GM19438 (cell line): ENCODE results near the gene DKKL1.

Experiments used
- ATAC-seq: cut with Tn5 transposase; IDR thresholded peaks from one replicate; pipeline ENCODE4 v1.9.1; 2021; ENCODE audit warnings: low read depth; ENCODE audit not compliant: unreplicated experiment

DKKL1 gene

DNA sequence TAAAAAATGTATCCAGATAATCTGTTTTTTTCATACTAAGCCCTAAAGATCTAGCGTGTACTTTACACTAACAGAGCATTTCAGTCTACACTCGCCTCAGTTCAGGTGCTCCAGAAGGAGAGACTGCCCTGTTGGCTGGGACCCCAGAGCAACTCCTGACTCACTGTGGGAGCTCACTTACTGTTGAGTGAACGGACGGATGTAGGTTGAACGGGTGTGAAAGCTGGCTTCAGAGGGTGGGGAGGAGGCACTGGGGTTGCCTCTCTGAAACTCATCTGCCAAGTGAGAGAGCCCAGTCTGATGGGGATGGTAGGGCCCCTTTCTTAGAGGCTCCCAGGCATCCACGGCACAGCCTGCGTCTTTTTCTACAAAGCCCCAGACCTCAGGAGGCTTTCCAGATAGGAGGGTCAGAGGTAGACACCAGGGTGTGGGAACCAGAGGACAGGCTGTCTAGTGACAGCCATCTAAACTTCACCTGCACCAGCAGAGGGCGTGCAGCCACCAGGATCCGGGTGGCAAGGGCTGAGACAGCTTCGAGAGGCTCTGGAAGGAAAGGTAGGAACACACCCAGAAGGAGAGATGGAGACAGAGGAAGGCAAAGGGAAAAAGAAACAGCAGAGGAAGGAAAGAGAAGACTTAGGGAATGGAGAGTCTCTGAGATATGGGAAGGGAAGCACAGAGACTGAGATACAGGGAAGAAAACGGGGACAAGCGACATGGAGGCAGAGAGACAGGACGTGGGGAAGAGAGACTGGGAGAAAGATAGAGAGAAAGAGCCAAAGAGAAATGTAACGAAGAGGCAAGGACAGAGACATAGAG lies 28.1 kb downstream of the DKKL1 start:
- ATAC-seq: no peak

DNA sequence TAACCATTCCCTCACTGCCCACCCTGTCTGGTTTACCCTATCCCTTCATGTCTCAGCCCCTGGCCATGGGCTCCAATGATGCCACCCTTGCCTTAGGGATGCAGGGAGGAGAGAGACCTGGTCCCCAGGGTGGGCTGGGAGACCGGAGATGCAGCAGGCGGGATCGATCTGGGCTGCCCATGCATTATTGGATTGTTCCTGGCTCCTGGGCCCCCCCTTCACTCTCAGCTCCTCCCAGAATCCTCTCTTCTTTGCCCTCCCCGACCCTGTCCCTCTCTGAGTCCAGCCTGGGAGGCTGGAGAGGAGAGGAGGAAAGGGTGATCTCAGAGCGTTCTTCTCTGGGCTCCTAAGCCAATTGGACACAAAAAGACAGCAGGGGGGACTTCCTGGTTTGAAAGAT lies 30.2 kb downstream of the DKKL1 start:
- no peak for ATAC-seq

DNA sequence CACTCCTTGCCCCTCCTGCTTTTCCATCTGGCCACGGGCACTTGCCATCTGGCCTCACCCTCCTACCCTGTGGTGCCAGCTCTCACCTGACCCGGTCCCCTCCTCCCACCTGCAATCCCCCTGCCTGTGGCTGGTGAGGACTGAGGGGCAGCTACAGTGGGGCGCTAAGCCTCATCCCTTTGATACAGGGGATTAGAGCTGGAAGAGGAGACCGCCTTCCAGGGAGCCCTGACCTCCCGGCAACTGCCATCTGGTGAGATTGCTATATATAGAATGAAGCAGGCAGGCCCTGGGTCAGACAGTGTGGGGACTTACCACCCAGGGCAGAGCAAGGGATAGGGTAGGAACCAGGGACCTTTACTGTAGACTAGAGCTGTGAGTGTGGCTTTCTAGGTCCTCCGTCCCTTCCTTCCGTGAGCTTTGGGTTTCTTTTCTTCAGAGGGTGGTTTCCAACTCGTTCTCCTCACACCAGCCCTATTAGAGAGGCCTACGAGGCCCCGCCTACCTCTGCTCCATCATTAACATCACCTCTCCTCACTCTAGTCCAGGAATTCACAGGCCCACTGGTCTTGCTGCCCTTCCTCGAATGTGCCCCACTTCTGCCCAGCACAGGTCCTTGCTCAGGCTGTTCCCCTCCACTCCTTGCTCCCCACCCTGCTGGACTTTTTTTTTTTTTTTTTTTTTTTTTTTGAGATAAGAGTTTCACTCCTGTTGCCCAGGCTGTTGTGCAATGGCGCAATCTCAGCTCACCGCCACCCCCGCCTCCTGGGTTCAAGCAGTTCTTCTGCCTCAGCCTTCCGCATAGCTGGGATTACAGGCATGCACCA lies 32.1 kb downstream of the DKKL1 start:
- ATAC-seq: no peak

DNA sequence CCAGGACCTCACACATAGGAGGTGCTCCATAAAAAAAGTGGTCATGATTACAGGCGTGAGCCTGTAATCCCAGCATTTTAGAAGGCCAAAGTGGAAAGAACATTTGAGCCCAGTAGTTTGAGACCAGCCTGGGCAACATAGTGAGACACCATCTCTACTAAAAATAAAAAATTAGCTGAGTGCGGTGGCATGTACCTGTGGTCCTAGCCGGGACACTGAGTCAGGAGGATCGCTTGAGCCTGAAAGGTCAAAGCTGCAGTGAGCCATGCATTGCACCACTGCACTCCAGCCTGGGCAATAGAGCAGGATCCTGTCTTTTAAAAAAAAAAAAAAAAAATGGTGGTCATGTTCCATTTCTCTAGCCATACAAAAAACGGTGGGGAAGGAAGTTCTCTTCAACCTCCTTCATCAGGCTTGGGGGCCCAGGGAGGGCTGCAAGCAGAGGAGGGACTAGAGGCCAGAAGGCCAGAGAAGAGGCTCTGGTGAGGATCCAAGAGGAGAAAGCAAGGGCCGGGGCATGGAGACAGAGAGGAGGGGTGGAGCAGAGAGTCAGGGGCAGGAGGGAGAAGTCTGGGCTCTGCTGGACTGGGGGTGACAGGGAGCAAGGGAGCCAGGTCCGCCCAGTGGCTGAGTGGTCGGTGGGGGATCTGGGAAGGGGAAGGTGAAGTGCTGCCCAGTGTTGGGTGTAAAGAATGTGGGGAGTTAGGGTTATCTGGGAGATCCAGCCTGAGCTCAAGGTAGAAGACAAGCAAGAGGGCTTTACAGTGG lies 33.2 kb downstream of the DKKL1 start:
- ATAC-seq: no peak

DNA sequence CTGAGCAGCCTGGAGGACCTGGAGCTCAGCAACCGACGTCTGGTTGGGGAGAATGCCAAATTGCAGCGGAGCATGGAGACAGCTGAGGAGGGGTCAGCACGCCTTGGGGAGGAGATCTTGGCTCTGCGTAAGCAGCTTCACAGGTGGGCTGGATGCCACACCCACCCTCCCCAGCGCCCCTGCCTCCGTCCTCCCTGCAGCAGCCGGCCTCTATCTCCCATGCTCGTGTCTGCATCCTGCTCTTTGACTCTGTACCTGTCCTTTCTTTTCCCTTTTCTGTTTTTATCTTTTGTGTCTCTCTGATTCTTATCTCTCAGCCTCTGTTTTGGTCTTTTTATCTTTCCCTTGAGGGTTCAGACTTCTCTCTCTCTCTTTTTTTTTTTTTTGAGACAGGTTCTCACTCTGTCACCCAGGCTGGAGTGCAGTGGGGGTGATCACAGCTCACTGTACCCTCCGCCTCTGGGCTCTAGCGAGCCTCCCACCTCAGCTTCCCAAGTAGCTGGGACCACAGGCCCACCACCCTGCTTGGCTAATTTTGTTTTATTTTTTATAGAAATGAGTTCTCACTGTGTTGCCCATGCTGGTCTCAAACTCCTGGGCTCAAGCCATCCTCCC lies 34.4 kb downstream of the DKKL1 start:
- ATAC-seq: no peak

DNA sequence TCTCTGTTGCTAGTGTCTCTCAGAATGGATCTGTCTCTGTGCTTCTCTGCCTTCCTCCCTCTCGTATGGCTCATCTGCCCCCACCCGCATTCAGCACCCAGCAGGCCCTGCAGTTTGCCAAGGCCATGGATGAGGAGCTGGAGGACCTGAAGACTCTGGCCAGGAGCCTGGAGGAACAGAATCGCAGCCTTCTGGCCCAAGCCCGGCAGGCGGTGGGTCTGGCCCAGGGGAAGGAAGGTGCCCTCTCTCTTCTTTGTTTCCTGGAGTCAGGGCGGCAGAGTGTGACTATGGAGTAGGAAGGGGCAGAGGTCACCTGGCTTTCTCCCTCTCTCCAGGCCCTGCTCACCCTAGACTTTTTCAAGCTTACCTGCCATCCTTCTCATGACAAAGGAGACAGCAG lies 35.3 kb downstream of the DKKL1 start:
- no peak for ATAC-seq

DNA sequence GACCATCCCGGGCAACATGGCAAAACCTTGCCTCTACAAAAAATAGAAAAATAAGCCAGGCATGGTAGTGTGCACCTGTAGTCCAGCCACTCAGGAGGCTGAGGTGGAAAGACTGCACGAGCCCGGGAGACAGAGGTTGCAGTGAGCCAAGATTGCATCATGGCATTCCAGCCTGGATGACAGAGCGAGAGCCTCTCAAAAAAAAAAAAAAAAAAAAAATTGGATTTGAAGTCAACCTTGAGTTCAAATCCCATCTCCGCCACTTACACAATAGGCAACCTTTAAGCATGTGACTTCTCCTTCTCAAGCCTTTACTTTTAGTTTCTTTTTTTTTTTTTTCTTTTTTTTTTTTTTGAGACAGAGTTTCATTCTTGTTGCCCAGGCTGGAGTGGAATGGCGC lies 36.4 kb downstream of the DKKL1 start:
- no peak for ATAC-seq

DNA sequence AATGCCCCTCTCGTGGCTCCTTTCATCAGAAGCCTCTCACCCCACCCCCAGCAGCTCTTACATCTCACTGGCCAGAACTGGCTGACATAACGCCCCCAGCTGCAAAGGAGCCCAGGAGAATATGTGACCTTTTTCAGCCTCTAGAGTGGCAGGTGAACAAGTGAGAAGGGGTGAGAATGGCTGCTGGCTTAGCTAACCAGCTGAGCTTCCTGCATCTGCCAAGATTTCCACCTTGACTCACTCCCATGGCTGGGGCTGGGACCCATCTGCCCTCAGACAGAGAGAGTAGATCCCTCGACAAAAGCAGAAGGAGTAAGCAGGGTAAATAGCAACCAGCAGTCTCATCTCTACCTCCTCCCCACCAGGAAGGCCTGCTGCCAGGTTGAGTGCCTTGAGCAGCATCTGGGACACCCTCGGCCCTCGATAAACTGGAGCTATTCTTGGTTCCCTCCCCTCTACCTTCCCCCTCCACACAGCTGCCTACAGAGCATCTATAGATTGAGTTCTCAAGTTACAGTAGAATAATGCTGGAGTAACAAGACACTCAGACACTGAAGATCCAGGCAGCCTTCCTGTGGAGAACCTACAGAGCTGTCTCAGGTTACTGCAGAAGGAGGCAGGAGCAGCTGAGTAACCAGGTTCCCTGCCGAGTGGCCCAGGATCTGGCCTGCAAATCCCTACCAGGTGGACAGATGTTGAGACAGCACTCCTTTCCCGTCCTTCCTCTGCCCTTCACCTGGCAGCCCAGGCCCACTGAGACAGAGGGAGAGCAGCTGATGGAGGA lies 39.9 kb downstream of the DKKL1 start:
- no peak for ATAC-seq

DNA sequence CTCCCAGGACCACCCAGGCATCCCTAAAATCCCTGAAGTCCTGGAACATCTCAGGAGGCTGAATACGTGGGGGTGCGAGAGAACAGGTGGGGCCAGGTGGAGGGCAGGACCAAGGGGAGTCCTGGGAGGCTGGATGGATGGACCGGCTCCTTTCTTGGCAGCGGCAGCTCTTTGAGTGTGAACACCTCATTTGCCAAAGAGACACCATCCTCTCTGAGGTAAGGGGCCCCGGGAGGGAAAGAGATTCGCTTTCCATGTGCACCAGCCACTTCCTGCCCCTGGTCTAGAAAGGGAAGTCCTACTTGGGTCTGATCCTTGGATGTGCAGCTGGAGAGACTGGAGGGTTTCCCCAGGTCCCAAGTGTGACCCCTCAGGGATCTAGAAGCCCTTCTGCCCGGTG lies 43.4 kb downstream of the DKKL1 start:
- no peak for ATAC-seq

DNA sequence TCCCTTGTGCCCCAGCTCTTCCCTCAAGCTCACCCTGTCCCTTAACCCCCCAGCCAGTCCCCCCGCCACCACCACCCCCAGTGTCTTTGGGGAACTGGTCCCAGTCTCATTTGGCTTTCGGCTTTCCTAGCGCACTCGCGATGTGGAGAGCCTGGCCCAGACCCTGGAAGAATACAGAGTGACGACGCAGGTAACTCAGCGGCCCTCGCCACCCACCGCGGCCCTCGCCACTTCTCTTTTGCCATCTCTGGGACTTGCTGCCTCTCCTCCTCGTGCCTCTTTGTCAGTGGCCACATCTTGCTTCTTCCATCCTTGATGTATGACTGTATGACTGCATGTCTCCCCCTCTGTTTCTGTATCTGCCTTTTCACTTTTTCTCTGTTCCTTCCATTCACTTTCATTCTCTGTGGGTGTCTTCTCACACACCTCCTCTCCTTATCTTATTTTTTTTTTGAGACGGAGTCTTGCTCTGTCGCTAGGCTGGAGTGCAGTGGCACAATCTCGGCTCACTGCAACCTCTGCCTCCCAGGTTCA lies 43.9 kb downstream of the DKKL1 start:
- no peak for ATAC-seq

DNA sequence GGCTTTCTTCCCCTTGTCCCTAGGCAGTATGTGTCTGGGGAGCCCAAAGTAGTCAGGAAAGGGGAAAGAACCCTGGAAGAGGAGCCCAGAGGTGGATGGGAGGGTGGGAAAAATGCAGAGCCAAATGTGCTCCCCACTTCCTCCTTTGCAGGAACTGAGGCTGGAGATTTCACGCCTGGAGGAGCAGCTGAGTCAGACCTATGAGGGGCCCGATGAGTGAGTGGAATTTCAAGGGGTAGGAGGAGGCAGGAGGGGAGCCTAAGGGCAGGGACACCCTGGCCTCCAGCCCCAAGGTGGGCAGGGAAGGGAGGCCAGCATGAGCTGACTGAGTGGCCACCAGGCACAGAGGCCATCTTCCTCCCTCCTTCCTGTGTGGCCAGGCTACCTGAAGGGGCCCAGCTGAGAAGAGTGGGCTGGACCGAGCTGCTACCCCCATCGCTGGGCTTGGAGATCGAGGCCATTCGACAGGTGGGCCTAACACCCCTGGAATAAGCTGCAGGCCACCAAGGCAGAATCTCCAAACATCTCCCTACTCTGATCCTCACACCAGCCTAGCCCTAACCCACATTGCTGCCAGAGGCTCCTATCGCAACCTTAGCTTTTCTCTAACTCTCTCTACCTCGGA lies 45.3 kb downstream of the DKKL1 start:
- ATAC-seq: no peak

DNA sequence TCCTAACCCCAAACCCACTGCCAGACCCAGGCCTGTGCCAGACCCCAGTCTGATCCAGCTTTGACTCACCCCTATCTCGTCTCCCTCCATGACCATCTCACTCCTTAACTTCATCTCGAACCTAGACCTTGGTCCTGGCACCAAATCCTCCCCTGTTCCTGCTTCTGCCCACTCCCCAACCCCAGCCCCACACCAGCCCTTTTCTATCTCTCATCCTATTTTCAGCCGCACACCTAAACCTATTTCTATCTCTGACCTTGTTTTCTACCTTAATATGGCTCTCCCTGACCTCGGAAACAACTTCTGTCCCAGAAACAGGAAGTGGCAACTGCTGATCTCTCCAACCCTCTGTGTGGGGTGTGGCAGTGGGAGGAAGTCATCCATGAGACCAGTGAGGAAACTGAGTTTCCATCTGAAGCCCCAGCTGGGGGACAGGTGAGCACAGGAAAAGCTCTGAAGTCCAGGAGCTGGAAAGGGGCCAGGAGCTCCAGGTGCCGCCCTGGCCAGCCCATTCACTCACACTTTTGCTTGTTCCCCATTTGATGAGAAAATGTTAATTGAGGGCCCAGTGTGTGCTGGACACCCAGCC lies 45.9 kb downstream of the DKKL1 start:
- no peak for ATAC-seq

DNA sequence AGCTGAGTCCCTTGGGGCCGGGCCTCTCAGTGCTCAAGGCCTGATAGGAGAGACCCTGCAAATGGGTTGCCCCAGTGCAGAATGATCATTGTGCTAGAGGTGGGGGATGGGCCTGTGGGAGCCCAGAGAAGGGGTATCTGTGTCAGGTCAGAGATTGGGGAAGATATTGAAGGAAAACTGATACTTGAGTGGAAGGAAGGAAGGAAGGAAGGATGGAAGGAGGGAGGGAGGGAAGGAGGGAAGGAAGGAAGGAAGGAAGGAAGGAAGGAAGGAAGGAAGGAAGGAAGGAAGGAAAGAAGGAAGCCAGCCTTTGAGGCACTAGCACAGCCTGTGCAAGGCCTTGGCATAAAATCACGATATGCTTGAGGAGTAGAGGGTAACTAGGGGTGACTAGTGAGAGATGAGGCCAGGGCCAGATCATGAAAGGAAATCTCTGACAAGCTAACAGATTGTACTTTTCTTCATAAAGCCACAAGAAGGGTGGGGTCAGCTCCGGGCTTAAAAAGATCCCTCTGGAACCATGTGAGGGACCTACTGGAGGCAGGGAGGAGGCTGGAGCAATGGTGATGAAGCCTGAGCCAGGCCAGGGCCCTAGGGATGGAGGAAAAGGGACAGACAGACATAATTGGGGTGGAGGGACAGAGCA lies 48.1 kb downstream of the DKKL1 start:
- ATAC-seq: no peak

DNA sequence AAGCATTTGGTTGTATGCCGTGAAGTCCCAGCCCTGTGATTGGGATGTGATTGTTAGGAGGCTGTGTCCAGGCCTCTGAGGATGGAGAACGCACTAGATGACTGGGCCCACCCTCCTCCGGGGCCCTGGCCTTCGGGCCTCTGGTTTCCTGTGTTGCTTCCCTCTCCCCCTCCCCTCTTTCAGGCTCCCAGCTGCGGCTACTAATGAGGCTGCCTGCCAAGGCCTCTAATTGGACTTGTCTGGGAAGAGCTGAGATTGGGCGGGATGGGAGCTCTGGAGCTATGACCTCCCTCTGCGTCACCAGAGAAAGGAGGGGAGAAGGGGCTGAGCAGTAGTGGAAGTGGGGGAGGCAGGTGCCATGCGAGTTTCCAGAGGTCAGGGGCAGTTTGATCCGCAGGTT lies 49.7 kb downstream of the DKKL1 start:
- ATAC-seq: no peak

DNA sequence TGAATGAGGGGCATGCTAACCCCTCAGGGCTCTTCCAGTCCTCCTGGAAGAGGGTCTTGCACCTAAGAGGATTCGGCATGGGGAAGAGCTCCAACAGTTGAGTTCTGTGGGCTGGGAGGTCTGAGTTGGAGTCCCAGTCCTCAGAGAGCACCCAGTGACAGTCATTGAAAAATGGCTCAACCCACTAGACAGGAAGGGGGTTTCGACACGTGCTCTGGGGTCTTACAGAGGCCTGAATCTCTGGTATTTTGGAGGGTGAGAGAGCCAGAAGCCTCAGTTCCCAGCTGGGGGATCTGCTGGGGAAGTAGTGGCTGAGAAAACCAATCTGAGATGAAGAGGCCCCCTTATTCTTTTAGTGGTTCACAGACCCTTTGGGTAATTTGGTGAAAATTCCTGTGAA lies 50.6 kb downstream of the DKKL1 start:
- no peak for ATAC-seq

DNA sequence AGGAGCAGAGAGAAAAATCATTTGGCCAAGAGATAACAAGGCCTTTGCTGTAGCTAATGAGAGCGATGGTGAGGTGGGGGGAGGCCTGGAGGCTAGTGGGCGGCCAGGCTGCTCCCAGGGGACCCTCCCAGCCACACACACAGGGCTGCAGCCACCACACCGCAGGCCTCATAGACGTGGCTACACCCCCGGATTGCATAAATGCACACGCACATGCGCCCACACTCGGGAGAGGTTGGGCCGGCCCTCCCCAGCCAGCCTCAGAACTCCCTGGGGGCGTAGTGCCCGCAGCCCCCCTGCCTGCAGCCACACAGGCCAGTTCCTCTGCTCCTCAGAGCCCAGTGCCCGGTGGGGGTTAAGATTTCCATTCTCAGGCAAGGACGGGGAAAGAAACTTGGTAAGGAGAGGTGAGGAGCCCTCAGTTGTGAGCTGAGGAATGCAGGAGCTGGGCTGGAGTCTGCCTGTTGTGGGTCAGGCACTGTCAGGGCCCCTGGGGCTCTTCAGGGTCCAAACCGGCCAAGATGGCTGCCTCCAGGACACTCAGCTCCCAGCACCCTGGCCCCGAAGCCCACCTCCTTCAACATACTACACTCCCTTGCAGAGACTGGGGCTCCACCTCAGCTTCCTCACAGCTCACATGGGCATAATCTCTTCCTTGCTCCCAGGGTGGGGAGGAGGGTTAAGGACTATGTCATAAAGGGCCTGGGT lies 51.6 kb downstream of the DKKL1 start:
- no peak for ATAC-seq

DNA sequence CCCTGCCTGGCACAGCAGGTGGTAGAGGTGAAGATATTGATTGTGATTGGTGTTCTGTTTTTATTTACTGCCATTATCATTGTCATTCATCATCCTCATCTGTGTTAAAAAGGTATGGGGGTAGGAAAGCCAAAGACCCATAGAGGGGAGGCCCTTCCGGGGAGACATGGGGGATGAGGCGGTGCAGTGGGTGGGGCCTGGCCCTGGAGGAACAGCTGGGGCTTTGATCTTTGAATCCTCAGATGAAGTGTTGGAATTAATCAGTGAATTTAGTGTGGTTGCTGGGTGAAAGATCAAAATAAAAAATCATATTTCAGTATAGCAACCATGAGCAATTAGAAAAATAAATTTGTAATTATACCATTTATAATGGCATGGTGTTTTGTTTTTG lies 52.1 kb downstream of the DKKL1 start:
- no peak for ATAC-seq

DNA sequence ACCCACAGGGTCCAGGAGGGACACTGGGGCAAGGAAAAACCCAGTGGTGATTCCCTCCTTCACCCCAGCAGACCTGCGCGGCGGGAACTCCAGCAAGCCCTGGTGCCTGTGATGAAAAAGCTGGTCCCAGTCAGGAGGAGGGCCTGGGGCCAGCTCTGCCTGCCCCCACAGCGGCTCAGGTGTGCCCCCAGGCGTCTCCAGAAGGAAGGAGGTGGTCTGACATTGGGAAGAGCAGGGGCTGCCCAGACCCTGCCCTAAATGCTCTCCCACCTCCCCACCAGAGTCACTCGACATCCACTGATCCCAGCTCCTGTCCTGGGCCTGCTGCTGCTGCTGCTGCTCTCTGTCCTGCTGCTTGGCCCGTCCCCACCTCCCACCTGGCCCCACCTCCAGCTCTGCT lies 53.4 kb downstream of the DKKL1 start:
- no peak for ATAC-seq
